GM12865 (cell line): ENCODE measurements around the gene GLTP.
A peak's percentile ranks its signal among the peaks of the same experiment; 100 is the strongest.

ENCODE experiments used
- DNase-seq: peaks from one replicate; pipeline ENCODE4 v3.0.0; 2010; ENCODE audit warnings: low read depth
- H3K4me3 ChIP-seq: 2 replicates; pipeline ENCODE4 v1.5.1; 2011; ENCODE audit warnings: mild to moderate bottlenecking, low read depth, low read length, control low read depth
- CTCF ChIP-seq: IDR thresholded peaks from 2 replicates; pipeline ENCODE4 v1.5.1; 2011; ENCODE audit warnings: low read length, control low read depth, low read depth, inconsistent platforms; ENCODE audit not compliant: insufficient read depth; ENCODE audit errors: missing control alignments

Gene GLTP

GRCh38 chr12:109883461-109883860, 3.1 kb upstream of the GLTP start:
- H3K4me3 ChIP-seq: no peak overlapping the region
- no peak for TF ChIP-seq CTCF
- DNase-seq: no peak

- TF ChIP-seq CTCF: no peak
- DNase-seq: no peak
- H3K4me3 ChIP-seq: no peak overlapping the region
These were observed 1.4 kb upstream of the GLTP start for GRCh38 chr12:109881752-109882151.

DNA sequence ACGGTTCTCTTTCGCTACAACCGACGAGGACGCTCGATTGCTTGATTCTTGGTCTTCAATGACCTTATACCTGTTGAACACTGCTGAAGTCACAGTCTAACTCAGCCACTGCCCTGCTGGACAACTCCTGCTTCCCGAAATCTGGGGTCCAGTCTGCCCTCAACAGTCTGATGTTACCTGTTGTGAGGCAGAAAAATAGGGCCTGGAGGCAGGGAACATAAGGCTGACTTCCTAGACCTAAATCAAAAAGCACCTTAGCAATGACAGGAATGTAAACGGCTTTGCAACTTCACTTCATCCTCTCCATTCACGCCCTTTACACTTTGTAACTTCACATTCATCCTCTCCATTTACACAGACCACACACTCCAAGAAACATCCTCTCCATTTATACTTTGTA, 597 bp upstream of the GLTP start:
- no peak for TF ChIP-seq CTCF
- DNase-seq: no peak
- H3K4me3 ChIP-seq: peak overlapping the region; percentile 65

DNA sequence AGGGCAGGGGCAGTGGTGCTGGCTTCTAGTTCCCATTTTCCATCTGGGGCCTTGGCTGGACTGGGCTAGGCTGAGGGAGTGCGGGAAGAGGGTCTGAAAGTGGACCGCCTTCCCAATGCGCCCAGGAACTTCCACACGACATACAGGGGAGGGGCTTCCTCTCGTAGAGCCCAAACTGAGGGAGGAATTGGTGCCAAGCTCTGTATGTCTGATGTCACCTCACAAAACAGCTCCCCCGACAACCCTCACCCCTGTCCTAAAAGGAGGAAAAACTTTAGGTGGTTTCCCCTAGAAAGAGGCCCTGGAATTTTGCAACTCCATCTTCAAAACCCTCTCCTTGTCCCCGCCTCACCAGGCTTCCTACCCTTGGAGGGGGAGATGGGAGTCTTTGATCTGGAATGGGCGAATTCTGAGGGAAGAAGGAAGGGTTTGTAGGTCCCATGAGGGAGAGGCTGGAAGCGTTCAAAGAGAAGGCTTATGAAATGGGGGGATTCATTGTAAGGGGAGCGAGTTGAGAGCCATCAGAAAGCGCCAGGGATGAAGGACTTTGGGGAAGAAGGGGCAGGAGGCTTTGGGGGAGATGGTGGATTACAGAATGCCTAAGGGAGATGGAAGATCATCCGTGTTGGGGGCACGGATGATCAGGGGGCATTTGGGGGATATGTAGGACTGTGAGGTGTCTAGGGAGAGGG, 844 bp downstream of the GLTP start:
- no peak for TF ChIP-seq CTCF
- H3K4me3 ChIP-seq: peak overlapping the region; percentile 73
- no peak for DNase-seq

GRCh38 chr12:109878749-109879148, 1.6 kb downstream of the GLTP start:
- DNase-seq: no peak
- no peak for TF ChIP-seq CTCF
- peak overlapping the region; percentile 73; the same call in 1 of the 2 replicates for H3K4me3 ChIP-seq

DNA sequence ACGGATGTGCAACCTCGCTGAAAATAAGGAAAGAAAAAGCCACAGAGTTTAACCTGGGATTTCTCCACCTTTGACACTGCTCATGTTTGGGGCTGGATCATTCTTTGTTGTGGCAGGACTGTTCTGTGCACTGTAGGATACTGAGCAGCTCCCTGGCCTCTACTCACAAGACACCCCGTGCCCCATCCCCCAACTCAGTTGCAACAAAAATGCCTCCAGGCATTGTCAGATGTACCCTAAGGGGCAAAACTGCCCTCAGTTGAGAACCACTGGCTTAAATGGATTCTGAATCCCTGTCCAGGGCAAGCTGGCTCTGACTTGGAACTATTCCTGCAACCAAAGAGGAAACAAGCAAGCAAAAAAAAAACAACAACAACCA, 2.1 kb downstream of the GLTP start:
- H3K4me3 ChIP-seq: no peak overlapping the region
- DNase-seq: no peak
- TF ChIP-seq CTCF: no peak
